PC-3 (cell line): ENCODE results near the gene ZNF343. TPM values are rescaled to one million over a fixed set of nuclear protein-coding genes. Genes with fewer than 3 reads are reported as not detected.

Experiments used
- ATAC-seq: fragments of 200-7000 bp; cut with Tn5 transposase; 2 replicates; pipeline ENCODE4 v1.9.1; 2020; ENCODE audit warnings: mild to moderate bottlenecking, moderate library complexity
- BruUV-seq: library from RNA; stranded (reverse); fragments of 400-500 nt; replicated peaks from 2 replicates; lab custom pipeline; 2021; lab: Mats Ljungman, UMichigan
- CTCF ChIA-PET: fragments of 300-600 bp; sonication (Branson Sonifier 250); formaldehyde crosslinking; loops from one replicate; lab custom pipeline; 2022; ENCODE audit warnings: antibody characterized with exemption; lab: Charles Lee
- POLR2A ChIA-PET: fragments of 300-600 bp; sonication (Branson Sonifier 250); formaldehyde crosslinking; loops from one replicate; lab custom pipeline; 2022; ENCODE audit warnings: antibody characterized with exemption; ENCODE audit not compliant: unreplicated experiment; lab: Charles Lee
- DNase-seq: peaks from one replicate; pipeline ENCODE4 v3.0.0-alpha.2; 2015
- H2AFZ ChIP-seq: fragments of 300-600 bp; sonication (generic); 2 replicates; pipeline ENCODE4 v1.6.0; 2016; ENCODE audit warnings: antibody characterized with exemption, low read length
- H3F3A ChIP-seq: fragments of 300-600 bp; sonication (generic); one replicate; pipeline ENCODE4 v1.6.0; 2017; ENCODE audit warnings: antibody characterized with exemption, low read length, control low read depth, mild to moderate bottlenecking; ENCODE audit not compliant: unreplicated experiment
- H3K27ac ChIP-seq: fragments of 300-600 bp; sonication (generic); 2 replicates; pipeline ENCODE4 v1.5.1; 2016; ENCODE audit warnings: mild to moderate bottlenecking, low read length
- H3K27me3 ChIP-seq: fragments of 300-600 bp; sonication (generic); 2 replicates; pipeline ENCODE4 v1.6.1; 2016; ENCODE audit warnings: low read length, mixed read lengths
- H3K36me3 ChIP-seq: fragments of 300-600 bp; sonication (generic); 2 replicates; pipeline ENCODE4 v1.6.1; 2016; ENCODE audit warnings: low read depth, mixed run types, low read length, mixed read lengths
- H3K4me1 ChIP-seq: fragments of 300-600 bp; sonication (generic); 2 replicates; pipeline ENCODE4 v1.5.1; 2016; ENCODE audit warnings: low read length; ENCODE audit not compliant: insufficient read depth
- H3K4me2 ChIP-seq: fragments of 300-600 bp; sonication (generic); 2 replicates; pipeline ENCODE4 v1.6.0; 2016; ENCODE audit warnings: low read length
- H3K4me3 ChIP-seq: fragments of 300-600 bp; sonication (generic); 2 replicates; pipeline ENCODE4 v1.5.1; 2016; ENCODE audit warnings: mild to moderate bottlenecking, low read length, mixed read lengths
- H3K79me2 ChIP-seq: fragments of 300-600 bp; sonication (generic); 2 replicates; pipeline ENCODE4 v1.6.1; 2017; ENCODE audit warnings: low read length, mixed read lengths
- H3K9ac ChIP-seq: fragments of 300-600 bp; sonication (generic); 2 replicates; pipeline ENCODE4 v1.6.0; 2016; ENCODE audit warnings: mild to moderate bottlenecking, low read length
- H3K9me2 ChIP-seq: fragments of 300-600 bp; sonication (generic); replicated peaks from 2 replicates; pipeline ENCODE4 v1.6.1; 2016; ENCODE audit warnings: mixed run types, low read length, mixed read lengths
- H3K9me3 ChIP-seq: fragments of 300-600 bp; sonication (generic); 2 replicates; pipeline ENCODE4 v1.6.1; 2016; ENCODE audit warnings: low read length, mixed read lengths
- H4K20me1 ChIP-seq: fragments of 300-600 bp; sonication (generic); 2 replicates; pipeline ENCODE4 v1.6.1; 2016; ENCODE audit warnings: low read length, mixed read lengths
- EZH2 ChIP-seq: fragments of 300-600 bp; sonication (generic); IDR thresholded peaks from one replicate; pipeline ENCODE4 v1.6.1; 2017; ENCODE audit warnings: antibody characterized with exemption, mild to moderate bottlenecking, low read length; ENCODE audit not compliant: unreplicated experiment
- EZH2phosphoT487 ChIP-seq: fragments of 300-600 bp; sonication (generic); IDR thresholded peaks from 2 replicates; pipeline ENCODE4 v1.6.1; 2018; ENCODE audit warnings: mild to moderate bottlenecking, antibody characterized with exemption, low read length, borderline replicate concordance
- intact Hi-C: fragments of 100-400 bp; cut with micrococcal nuclease; formaldehyde crosslinking; loops from 2 replicates; pipeline ENCODE4 v1.9.0; 2023
- total RNA-seq: library from RNA; depleted of rRNA; stranded (reverse); fragments of >200 nt; gene quantifications from 2 replicates; pipeline ENCODE4 v1.2.3, GENCODE V29; 2014
- TF ChIP-seq, protein P1 (sequence below): fragments of 300-600 bp; sonication (generic); conservative IDR thresholded peaks from 2 replicates; pipeline ENCODE4 v1.5.1; 2017; ENCODE audit warnings: antibody characterized with exemption, low read depth, mild to moderate bottlenecking, low read length

ZNF343 gene
- total RNA-seq, 1 experiment from 2014 or later: 7.7 TPM

DNA sequence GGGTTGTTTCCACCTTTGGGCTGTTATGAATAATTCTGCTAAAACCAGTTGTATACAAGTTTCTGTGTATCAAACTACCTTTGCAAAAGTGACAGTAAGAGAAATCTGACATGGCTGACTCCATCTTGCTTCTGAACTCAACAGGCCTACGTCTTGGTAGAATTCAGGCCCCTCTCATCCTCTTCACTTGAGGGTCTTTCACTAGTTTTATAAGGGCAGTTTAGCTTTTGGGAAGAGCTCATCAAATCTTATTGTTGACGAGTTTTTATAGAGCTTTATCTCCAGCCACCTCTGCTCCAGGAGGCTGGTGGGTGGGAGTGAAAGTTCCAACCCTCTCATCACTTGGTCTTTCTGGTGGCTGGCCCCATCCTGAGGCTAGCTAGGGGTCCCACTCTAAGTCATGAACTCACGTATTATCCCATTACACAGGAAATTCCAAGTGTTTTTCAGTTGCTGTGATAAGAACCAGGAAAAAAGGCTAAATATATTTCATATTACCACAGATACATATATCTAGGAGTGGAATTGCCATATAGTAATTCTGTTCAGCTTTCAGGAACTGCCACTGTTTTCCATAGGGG is 49.7 kb downstream of the ZNF343 start:
- no peaks in the 10 kb centered on the region for H3K9me3 ChIP-seq
- no TSS peak for BruUV-seq

DNA sequence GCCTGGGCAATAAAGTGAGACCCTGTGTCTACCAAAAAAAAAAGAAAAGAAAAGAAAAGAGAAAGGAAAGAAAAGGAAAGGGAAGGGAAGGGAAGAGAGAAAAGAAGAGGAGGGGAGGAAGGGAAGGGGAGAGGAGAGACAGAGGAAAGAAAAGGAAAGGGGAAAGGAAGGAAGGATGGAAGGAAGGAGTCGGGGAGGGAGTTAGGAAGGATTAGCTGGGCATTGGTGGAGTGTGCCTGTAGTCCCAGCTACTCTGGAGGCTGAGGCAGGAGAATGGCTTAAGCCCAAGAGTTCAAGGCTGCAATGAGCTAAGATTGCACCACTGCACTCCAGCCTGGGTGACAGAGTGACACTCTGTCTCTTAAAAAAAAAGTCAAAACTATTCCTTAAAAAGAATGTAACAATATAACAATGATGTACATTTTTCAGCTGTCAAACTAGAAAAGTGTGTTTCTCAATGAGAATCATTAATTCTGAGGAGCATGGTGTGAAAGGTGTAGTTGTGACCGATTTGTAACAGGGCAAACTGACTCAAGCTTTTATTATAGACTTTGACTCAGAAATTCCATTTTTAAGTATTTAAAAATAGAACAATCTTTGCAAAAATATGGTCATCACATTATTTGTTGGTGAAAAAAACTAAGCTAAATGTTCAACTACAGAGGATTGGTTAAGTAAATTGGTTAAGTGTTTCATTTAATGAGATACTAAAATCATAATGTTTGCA is 52.8 kb downstream of the ZNF343 start:
- intact Hi-C loops: loop anchor here (10.0 kb wide), 1 partner anchor 351 kb away; the partner anchor contains the start of gene STK35
- BruUV-seq: no TSS peak
- peaks cover 13% of the 10 kb centered on the region for H3K36me3 ChIP-seq
- 0 out of 2 replicates have a peak, but pooled peaks cover 11% of the 10 kb centered on the region for H4K20me1 ChIP-seq
- no peak for TF ChIP-seq EZH2
- no peaks in the 10 kb centered on the region for H3K9me3 ChIP-seq
- H3K4me3 ChIP-seq: no peak overlapping the region
- H3K9ac ChIP-seq: no peak overlapping the region
- H3K27me3 ChIP-seq: no peaks in the 10 kb centered on the region
- no peaks in the 10 kb centered on the region for H3K4me1 ChIP-seq
- H3K4me2 ChIP-seq: no peak overlapping the region
- ChIA-PET POLR2A (interaction anchor here (0.6 kb wide), 1 partner anchor 15 kb away, joined by 3 read pairs; the partner anchor contains the start of gene SNRPB), CTCF (interaction anchor here (0.6 kb wide), 1 partner anchor 201 kb away, joined by 3 read pairs; no protein-coding TSS in a partner anchor)
- DNase-seq: no peak
- H2AFZ ChIP-seq: no peak overlapping the region
- no peak for ATAC-seq
- peaks cover 22% of the 10 kb centered on the region for H3F3A ChIP-seq
- no peak overlapping the region for H3K27ac ChIP-seq
- H3K79me2 ChIP-seq: no peaks in the 10 kb centered on the region
- H3K9me2 ChIP-seq: no peaks in the 10 kb centered on the region

More for the DNA sequence above, 49.7 kb downstream of the ZNF343 start:
- CTCF ChIA-PET: no interaction called here
- no peak for ATAC-seq
- DNase-seq: no peak
- no peak overlapping the region for H3K9ac ChIP-seq
- peaks cover 2% of the 10 kb centered on the region; the same call in 1 of the 2 replicates for H3K79me2 ChIP-seq
- no peak overlapping the region for H3K27ac ChIP-seq
- H3K4me1 ChIP-seq: no peaks in the 10 kb centered on the region
- no peaks in the 10 kb centered on the region for H3K9me2 ChIP-seq
- H3F3A ChIP-seq: peaks cover 29% of the 10 kb centered on the region
- H3K36me3 ChIP-seq: peaks cover 44% of the 10 kb centered on the region
- TF ChIP-seq, protein P1, sequence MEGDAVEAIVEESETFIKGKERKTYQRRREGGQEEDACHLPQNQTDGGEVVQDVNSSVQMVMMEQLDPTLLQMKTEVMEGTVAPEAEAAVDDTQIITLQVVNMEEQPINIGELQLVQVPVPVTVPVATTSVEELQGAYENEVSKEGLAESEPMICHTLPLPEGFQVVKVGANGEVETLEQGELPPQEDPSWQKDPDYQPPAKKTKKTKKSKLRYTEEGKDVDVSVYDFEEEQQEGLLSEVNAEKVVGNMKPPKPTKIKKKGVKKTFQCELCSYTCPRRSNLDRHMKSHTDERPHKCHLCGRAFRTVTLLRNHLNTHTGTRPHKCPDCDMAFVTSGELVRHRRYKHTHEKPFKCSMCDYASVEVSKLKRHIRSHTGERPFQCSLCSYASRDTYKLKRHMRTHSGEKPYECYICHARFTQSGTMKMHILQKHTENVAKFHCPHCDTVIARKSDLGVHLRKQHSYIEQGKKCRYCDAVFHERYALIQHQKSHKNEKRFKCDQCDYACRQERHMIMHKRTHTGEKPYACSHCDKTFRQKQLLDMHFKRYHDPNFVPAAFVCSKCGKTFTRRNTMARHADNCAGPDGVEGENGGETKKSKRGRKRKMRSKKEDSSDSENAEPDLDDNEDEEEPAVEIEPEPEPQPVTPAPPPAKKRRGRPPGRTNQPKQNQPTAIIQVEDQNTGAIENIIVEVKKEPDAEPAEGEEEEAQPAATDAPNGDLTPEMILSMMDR: no peak
- TF ChIP-seq EZH2phosphoT487: no peak
- TF ChIP-seq EZH2: no peak
- no peak overlapping the region for H2AFZ ChIP-seq
- H3K4me2 ChIP-seq: no peak overlapping the region
- H4K20me1 ChIP-seq: peaks cover 36% of the 10 kb centered on the region
- H3K27me3 ChIP-seq: no peaks in the 10 kb centered on the region
- intact Hi-C loops: loop anchor here (10.0 kb wide), 1 partner anchor 354 kb away; the partner anchor contains the start of gene STK35
- H3K4me3 ChIP-seq: no peak overlapping the region
- POLR2A ChIA-PET: no interaction called here

DNA sequence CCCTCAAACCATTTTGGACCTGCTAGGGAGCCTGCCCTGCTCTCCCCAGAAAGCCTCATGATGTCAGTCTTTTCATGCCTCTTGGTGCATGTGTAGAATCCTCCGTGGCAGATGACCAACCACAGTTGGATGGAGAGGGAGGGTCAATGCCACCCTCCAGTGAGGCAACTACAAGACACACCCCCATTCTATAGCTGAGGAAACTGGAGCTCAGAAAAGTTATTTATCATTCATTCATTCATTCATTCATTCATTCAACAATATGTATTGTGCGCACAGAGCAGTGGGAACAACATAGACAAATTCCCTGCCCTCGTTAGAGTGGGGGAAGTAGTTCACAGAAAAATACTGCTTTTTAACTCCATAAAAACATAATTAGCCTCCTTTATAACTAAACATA is 54.9 kb downstream of the ZNF343 start:
- ChIA-PET POLR2A (no interaction called here), CTCF (no interaction called here)
- intact Hi-C loops: loop anchor here (2.0 to 10.0 kb wide), 2 partner anchors 33 to 349 kb away; partner anchors contain the start of gene STK35
- H3K9ac ChIP-seq: no peak overlapping the region
- H3K27ac ChIP-seq: no peak overlapping the region
- H3K36me3 ChIP-seq: no peaks in the 10 kb centered on the region
- DNase-seq (no peak), ATAC-seq (no peak)
- H3K9me2 ChIP-seq: no peaks in the 10 kb centered on the region
- H3K4me2 ChIP-seq: no peak overlapping the region
- no peak for TF ChIP-seq EZH2phosphoT487
- no peak for TF ChIP-seq EZH2
- TF ChIP-seq, protein P1: no peak
- BruUV-seq: no TSS peak
- no peak overlapping the region for H3K4me3 ChIP-seq
- peaks cover 2% of the 10 kb centered on the region for H3F3A ChIP-seq
- H3K4me1 ChIP-seq: no peaks in the 10 kb centered on the region
- no peak overlapping the region for H2AFZ ChIP-seq
- no peaks in the 10 kb centered on the region for H4K20me1 ChIP-seq
- no peaks in the 10 kb centered on the region for H3K79me2 ChIP-seq
- no peaks in the 10 kb centered on the region for H3K9me3 ChIP-seq
- no peaks in the 10 kb centered on the region for H3K27me3 ChIP-seq
